Loucy (cell line): ENCODE results near the gene STC2.

Source experiments
- H2AFZ ChIP-seq: fragments of 200-600 bp; sonication (generic); 2 replicates; pipeline ENCODE4 v1.6.0; 2016; ENCODE audit warnings: antibody characterized with exemption, mild to moderate bottlenecking, low read length, moderate library complexity
- H3F3A ChIP-seq: fragments of 200-600 bp; 2 replicates; pipeline ENCODE4 v1.6.0; 2016; ENCODE audit warnings: antibody characterized with exemption, low read depth, mild to moderate bottlenecking
- H3K27me3 ChIP-seq: fragments of 200-600 bp; sonication (generic); 2 replicates; pipeline ENCODE4 v1.6.1; 2014; ENCODE audit warnings: low read length, mild to moderate bottlenecking; ENCODE audit not compliant: insufficient read depth, poor library complexity, severe bottlenecking
- H3K36me3 ChIP-seq: fragments of 200-600 bp; sonication (generic); 2 replicates; pipeline ENCODE4 v1.6.1; 2016; ENCODE audit warnings: low read length; ENCODE audit not compliant: insufficient read depth
- H3K4me1 ChIP-seq: fragments of 200-600 bp; sonication (generic); 2 replicates; pipeline ENCODE4 v1.5.1; 2014; ENCODE audit warnings: low read length, mild to moderate bottlenecking; ENCODE audit not compliant: insufficient read depth, poor library complexity, severe bottlenecking
- H3K4me2 ChIP-seq: fragments of 200-600 bp; sonication (generic); 2 replicates; pipeline ENCODE4 v1.6.0; 2014; ENCODE audit warnings: antibody characterized with exemption, low read length, low read depth, mild to moderate bottlenecking; ENCODE audit not compliant: poor library complexity, severe bottlenecking
- H3K4me3 ChIP-seq: fragments of 200-600 bp; sonication (generic); 2 replicates; pipeline ENCODE4 v1.5.1; 2014; ENCODE audit warnings: low read length, mild to moderate bottlenecking, mixed read lengths; ENCODE audit not compliant: poor library complexity, severe bottlenecking
- H3K79me2 ChIP-seq: fragments of 200-600 bp; sonication (generic); 2 replicates; pipeline ENCODE4 v1.6.1; 2014; ENCODE audit warnings: low read length; ENCODE audit not compliant: insufficient read depth
- H3K9ac ChIP-seq: fragments of 200-600 bp; sonication (generic); 2 replicates; pipeline ENCODE4 v1.6.0; 2014; ENCODE audit warnings: mild to moderate bottlenecking, low read depth, low read length, moderate library complexity; ENCODE audit not compliant: poor library complexity, severe bottlenecking
- H3K9me2 ChIP-seq: fragments of 200-600 bp; sonication (generic); replicated peaks from 2 replicates; pipeline ENCODE4 v1.6.1; 2016; ENCODE audit warnings: low read depth, low read length, mixed read lengths
- H3K9me3 ChIP-seq: fragments of 200-600 bp; sonication (generic); 2 replicates; pipeline ENCODE4 v1.6.1; 2014; ENCODE audit warnings: mild to moderate bottlenecking, antibody characterized with exemption, low read length, low read depth; ENCODE audit not compliant: insufficient read depth
- H4K20me1 ChIP-seq: fragments of 200-600 bp; sonication (generic); 2 replicates; pipeline ENCODE4 v1.6.0; 2014; ENCODE audit warnings: antibody characterized with exemption, low read length, mild to moderate bottlenecking; ENCODE audit not compliant: insufficient read depth, poor library complexity, severe bottlenecking
- EZH2phosphoT487 ChIP-seq: fragments of 200-600 bp; IDR thresholded peaks from 2 replicates; pipeline ENCODE4 v1.6.1; 2018; ENCODE audit warnings: antibody characterized with exemption, mild to moderate bottlenecking, moderate library complexity, borderline replicate concordance
- TF ChIP-seq, protein P1 (sequence below): fragments of 200-600 bp; sonication (generic); conservative IDR thresholded peaks from 2 replicates; pipeline ENCODE4 v1.5.1; 2014; ENCODE audit warnings: mild to moderate bottlenecking, antibody characterized with exemption, low read length

Gene STC2

DNA sequence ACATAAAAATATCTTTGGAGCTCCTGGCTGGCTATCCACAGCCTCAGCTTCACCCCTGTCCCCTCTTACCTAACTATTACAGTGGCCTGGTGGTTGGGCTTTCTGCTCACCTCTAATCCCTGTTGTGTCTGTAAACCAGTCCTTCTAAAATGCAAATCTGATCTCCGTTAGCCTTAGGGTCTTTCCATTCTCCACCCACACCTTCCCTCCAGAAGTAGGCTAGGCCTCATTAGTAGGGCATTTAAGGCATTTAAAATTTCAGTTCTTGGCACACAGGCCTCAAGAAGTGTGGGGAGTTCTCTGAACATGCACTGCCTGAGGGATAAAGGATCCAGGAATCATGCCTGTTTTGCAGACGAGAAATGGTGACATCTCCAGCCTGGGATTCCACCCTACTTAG, 26.4 kb upstream of the STC2 start:
- H3K36me3 ChIP-seq = no peaks in the 10 kb centered on the region
- no peak overlapping the region for H2AFZ ChIP-seq
- no peaks in the 10 kb centered on the region for H3K9me2 ChIP-seq
- no peaks in the 10 kb centered on the region for H3F3A ChIP-seq
- H3K9me3 ChIP-seq = no peaks in the 10 kb centered on the region
- no peak for TF ChIP-seq EZH2phosphoT487
- TF ChIP-seq, protein P1, sequence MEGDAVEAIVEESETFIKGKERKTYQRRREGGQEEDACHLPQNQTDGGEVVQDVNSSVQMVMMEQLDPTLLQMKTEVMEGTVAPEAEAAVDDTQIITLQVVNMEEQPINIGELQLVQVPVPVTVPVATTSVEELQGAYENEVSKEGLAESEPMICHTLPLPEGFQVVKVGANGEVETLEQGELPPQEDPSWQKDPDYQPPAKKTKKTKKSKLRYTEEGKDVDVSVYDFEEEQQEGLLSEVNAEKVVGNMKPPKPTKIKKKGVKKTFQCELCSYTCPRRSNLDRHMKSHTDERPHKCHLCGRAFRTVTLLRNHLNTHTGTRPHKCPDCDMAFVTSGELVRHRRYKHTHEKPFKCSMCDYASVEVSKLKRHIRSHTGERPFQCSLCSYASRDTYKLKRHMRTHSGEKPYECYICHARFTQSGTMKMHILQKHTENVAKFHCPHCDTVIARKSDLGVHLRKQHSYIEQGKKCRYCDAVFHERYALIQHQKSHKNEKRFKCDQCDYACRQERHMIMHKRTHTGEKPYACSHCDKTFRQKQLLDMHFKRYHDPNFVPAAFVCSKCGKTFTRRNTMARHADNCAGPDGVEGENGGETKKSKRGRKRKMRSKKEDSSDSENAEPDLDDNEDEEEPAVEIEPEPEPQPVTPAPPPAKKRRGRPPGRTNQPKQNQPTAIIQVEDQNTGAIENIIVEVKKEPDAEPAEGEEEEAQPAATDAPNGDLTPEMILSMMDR = no peak
- no peaks in the 10 kb centered on the region for H4K20me1 ChIP-seq
- H3K4me1 ChIP-seq = no peaks in the 10 kb centered on the region
- H3K4me2 ChIP-seq = no peak overlapping the region
- H3K9ac ChIP-seq = no peak overlapping the region
- H3K79me2 ChIP-seq = no peaks in the 10 kb centered on the region
- no peaks in the 10 kb centered on the region for H3K27me3 ChIP-seq
- no peak overlapping the region for H3K4me3 ChIP-seq

DNA sequence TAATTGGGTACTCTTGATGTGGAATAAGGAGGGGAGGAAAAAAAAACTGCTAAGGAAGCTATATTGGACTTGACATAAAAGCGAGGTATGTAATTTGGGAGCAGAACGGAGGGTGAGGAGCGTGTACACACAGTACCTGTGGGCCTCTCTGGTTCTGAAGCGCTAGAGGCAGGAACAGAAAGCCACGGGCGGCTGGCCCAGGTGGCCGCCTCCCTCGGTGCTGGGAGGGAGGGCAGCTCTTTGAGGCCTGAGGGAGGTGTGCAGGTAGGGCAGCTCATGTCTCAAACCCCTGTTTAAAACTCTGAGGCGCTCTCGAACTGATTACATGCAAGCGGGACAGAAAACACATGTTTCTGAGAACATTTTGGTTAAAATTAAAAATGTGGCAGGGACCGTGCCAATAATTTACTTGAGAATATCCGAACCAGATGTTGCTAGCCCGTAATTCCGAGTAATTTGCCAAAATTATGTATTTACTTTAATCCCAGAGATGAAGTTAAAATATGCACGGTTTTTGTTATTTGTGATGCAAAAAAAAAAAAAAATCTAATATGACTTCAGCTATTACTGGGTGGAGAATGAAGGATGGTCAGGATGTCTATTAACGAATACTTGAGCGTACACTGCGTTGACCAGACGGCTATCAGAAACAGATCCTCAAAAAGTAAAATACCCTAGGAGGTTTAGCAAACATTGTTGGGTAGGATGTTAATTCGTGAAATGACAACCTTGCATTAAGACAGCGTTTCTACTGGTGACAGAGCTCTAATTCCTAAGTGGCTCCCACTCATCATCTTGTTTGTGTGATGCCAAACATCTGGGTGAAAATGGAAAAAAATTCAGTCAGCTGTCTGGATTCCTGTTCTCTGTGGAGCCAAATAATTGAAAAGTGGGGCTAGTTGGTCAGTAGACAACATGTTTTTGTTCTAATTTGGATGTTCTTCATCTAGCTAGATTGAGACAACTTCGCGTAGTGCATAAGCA, 24.4 kb upstream of the STC2 start:
- Histone ChIP-seq H3K9me2 (no peaks in the 10 kb centered on the region), H3K4me2 (no peak overlapping the region), H4K20me1 (no peaks in the 10 kb centered on the region), H3K4me3 (no peak overlapping the region), H3K36me3 (no peaks in the 10 kb centered on the region), H2AFZ (no peak overlapping the region), H3K9ac (no peak overlapping the region), H3K9me3 (no peaks in the 10 kb centered on the region), H3K79me2 (no peaks in the 10 kb centered on the region), H3K4me1 (no peaks in the 10 kb centered on the region), H3F3A (no peaks in the 10 kb centered on the region), H3K27me3 (no peaks in the 10 kb centered on the region)
- TF ChIP-seq EZH2phosphoT487 = no peak
- TF ChIP-seq, protein P1 = no peak

DNA sequence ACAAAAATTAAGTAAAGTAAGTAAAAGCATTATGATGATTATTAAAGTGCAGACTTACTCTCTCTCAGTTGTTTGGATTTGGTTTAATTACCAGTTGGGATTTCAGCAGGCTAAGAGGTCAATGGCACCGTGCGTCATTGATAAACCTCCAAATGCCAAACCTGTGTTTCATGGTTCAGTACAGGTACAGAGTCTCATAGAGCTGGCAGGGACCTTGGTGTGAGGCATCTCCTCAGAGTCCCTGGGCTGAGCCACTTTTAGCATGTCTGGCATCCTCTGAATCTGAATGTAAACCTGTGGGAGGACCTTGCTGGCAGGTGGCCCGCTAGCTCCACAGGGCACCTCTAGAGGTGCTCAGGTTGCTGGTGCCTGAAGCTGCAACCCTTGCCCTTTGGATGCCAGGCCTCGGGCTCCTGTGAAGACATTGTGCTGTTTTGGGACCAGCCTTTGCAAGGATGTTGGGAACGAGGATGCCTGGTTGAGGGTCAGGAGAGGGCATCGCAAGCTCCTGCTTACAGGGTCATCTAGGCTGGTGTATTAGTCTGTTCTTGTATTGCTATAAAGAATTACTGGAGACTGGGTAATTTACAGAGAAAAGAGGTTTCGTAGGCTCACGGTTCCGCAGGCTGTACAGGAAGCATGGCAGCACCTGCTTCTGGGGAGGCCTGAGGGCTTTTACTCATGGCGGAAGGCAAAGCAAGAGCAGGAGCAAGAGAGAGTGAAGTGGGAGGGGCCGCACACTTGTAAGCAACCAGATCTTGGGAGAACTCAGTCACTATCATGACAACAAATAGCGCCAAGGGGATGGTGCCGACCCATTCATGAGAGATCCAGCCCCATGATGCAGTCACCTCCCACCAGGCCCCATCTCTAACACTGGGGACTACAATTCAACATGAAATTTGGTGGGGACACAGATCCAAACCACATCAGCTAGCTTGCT, 14.9 kb upstream of the STC2 start:
- no peaks in the 10 kb centered on the region for H3K9me2 ChIP-seq
- no peak overlapping the region for H3K4me2 ChIP-seq
- no peaks in the 10 kb centered on the region for H3K36me3 ChIP-seq
- no peaks in the 10 kb centered on the region for H4K20me1 ChIP-seq
- no peaks in the 10 kb centered on the region for H3K79me2 ChIP-seq
- no peak overlapping the region for H2AFZ ChIP-seq
- H3K27me3 ChIP-seq = no peaks in the 10 kb centered on the region
- no peaks in the 10 kb centered on the region for H3K4me1 ChIP-seq
- TF ChIP-seq, protein P1 = no peak
- TF ChIP-seq EZH2phosphoT487 = no peak
- no peak overlapping the region for H3K4me3 ChIP-seq
- no peak overlapping the region for H3K9ac ChIP-seq
- H3F3A ChIP-seq = no peaks in the 10 kb centered on the region
- no peaks in the 10 kb centered on the region for H3K9me3 ChIP-seq
